K562 (cell line): ENCODE measurements around the gene COPS8. TPM values are rescaled to one million over a fixed set of nuclear protein-coding genes. Genes with fewer than 3 reads are reported as not detected.

ENCODE experiments used
- BCL6 ChIP-seq: fragments of 250-450 bp; sonication (Bioruptor Pico); IDR thresholded peaks from 2 replicates; pipeline ENCODE4 v1.4.0; 2020
- CTBP1 ChIP-seq: fragments of 450-650 bp; IDR thresholded peaks from 2 replicates; pipeline ENCODE4 v1.6.1; 2016; ENCODE audit warnings: borderline replicate concordance
- GABPA ChIP-seq: fragments of 200-800 bp; sonication (Bioruptor generic); conservative IDR thresholded peaks from 2 replicates; pipeline ENCODE4 v1.6.1; 2016; ENCODE audit warnings: low read depth, missing genetic modification characterization, missing compliant biosample characterization
- HDAC8 ChIP-seq: fragments of 450-650 bp; IDR thresholded peaks from 2 replicates; pipeline ENCODE4 v1.6.1; 2016; ENCODE audit warnings: mild to moderate bottlenecking, missing genetic modification characterization, moderate library complexity, missing compliant biosample characterization
- PHTF2 ChIP-seq: fragments of 250-450 bp; sonication (Bioruptor Pico); IDR thresholded peaks from 2 replicates; pipeline ENCODE4 v1.5.0; 2021; ENCODE audit warnings: mild to moderate bottlenecking
- RFX5 ChIP-seq: IDR thresholded peaks from 2 replicates; pipeline ENCODE4 v1.6.1; 2011; ENCODE audit warnings: low read depth, mild to moderate bottlenecking, improper control_type of control experiment, low read length
- SREBF2 ChIP-seq: sonication (generic); formaldehyde crosslinking; IDR thresholded peaks from 2 replicates; pipeline ENCODE4 v1.4.0; 2020; ENCODE audit warnings: mild to moderate bottlenecking, missing genetic modification reagents
- YY1 ChIP-seq, 3 experiments: IDR thresholded peaks; 2 replicates each; pipeline ENCODE4 v1.6.1; 2011; ENCODE audit warnings: low read length in 2 of 3, mild to moderate bottlenecking in 2 of 3, moderate library complexity in 2 of 3, borderline replicate concordance in 1 of 3, control low read depth in 1 of 3, low read depth in 1 of 3; ENCODE audit not compliant: insufficient read depth in 3 of 3, insufficient replicate concordance in 2 of 3, control insufficient read depth in 1 of 3, insufficient read length in 1 of 3; ENCODE audit errors: extremely low read depth in 1 of 3
- ZNF121 ChIP-seq: sonication (generic); formaldehyde crosslinking; conservative IDR thresholded peaks from 2 replicates; pipeline ENCODE4 v1.8.0; 2022; ENCODE audit warnings: missing genetic modification reagents
- ZNF263 ChIP-seq: sonication (generic); formaldehyde crosslinking; IDR thresholded peaks from 2 replicates; pipeline ENCODE4 v1.8.0; 2022; ENCODE audit warnings: mild to moderate bottlenecking, missing genetic modification reagents, borderline replicate concordance
- ZNF408 ChIP-seq: fragments of 250-450 bp; sonication (Bioruptor Pico); IDR thresholded peaks from 2 replicates; pipeline ENCODE4 v1.4.0; 2020; ENCODE audit warnings: low read depth, mild to moderate bottlenecking, moderate library complexity
- polyA plus RNA-seq, 8 experiments: library from polyadenylated mRNA; depleted of rRNA in 4 of 8; stranded (reverse) in 5 of 8; unstranded in 3 of 8; fragments of >200 nt; fragmentation: Nextera tagmentation in 2 of 8; fragmentation: Illumina TruSeq in 1 of 8; extraction: Ambion mirVana in 2 of 8; extraction: Trizol in 1 of 8; gene quantifications; 2 replicates each; pipeline versions ENCODE4 v1.2.1 to v1.2.3, GENCODE V29; 2011 to 2014; ENCODE audit warnings: inconsistent platforms in 1 of 8, missing spikeins in 1 of 8
- total RNA-seq, 7 experiments: library from RNA; depleted of rRNA in 6 of 7; stranded (reverse); fragments of >200 nt in 6 of 7; fragmentation: Illumina TruSeq in 2 of 7; extraction: Trizol in 2 of 7; gene quantifications; 2 replicates each; pipeline versions ENCODE4 v1.2.1 to v1.2.3, GENCODE V29; 2011 to 2021; ENCODE audit warnings: low replicate concordance in 1 of 7
- TF ChIP-seq, protein P1 (sequence below): sonication (generic); formaldehyde crosslinking; IDR thresholded peaks from 2 replicates; pipeline ENCODE4 v1.8.0; 2022; ENCODE audit warnings: mild to moderate bottlenecking, low read depth, missing genetic modification reagents
- TF ChIP-seq, protein P2 (sequence below), 2 experiments: fragments of 450-650 bp in 1 of 2; sonication (generic) in 1 of 2; formaldehyde crosslinking; conservative IDR thresholded peaks; 2 replicates each; pipeline versions ENCODE4 v1.4.0 to v1.8.1; 2020 to 2022; ENCODE audit warnings: mild to moderate bottlenecking in 1 of 2, missing genetic modification reagents in 1 of 2
- TF ChIP-seq, protein P3 (sequence below), 2 experiments: IDR thresholded peaks; 2 replicates each; pipeline ENCODE4 v1.6.1; 2012; ENCODE audit warnings: improper control_type of control experiment in 2 of 2, low read depth in 2 of 2, low read length in 2 of 2, borderline replicate concordance in 1 of 2

COPS8 gene
- total and polyA plus RNA-seq, 9 of the 15 experiments (the other 6 are each of a cell fraction or from before 2014, with no cell fraction given), result 28.2 to 97.3 (median 58.9) TPM

DNA sequence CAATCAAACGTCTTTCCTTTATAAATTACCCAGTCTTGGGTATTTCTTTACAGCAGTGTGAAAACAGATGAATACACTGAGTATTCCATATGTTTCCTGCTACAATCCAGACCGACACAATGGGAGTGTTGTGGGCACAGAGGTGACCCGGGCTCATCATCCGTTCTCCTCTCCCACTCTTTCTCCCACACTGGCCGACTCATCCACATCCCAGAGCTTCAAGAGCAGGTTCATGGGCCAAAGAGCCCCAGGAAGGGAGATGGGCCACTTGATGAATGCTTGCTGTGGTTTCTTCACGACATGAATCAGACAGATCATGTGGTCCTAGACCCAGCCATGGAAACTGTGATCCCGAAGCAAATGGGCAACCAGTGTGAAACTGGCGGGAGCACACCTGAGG is 4.1 kb upstream of the COPS8 start (continued):
- TF ChIP-seq, protein P1, sequence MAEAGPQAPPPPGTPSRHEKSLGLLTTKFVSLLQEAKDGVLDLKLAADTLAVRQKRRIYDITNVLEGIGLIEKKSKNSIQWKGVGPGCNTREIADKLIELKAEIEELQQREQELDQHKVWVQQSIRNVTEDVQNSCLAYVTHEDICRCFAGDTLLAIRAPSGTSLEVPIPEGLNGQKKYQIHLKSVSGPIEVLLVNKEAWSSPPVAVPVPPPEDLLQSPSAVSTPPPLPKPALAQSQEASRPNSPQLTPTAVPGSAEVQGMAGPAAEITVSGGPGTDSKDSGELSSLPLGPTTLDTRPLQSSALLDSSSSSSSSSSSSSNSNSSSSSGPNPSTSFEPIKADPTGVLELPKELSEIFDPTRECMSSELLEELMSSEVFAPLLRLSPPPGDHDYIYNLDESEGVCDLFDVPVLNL, result no peak
- TF ChIP-seq HDAC8 (no peak), SREBF2 (CRISPR knock-in tag) (no peak), CTBP1 (no peak), GABPA (tag) (no peak), ZNF121 (CRISPR knock-in tag) (no peak), BCL6 (CRISPR knock-in tag) (no peak), ZNF263 (no peak), RFX5 (no peak), PHTF2 (CRISPR knock-in tag) (no peak), YY1 (IDR thresholded peaks at IDR 0.05; ENCODE audit: borderline replicate concordance in 1 of 3, control insufficient read depth in 1 of 3, extremely low read depth in 1 of 3, insufficient read depth in 3 of 3, insufficient read length in 1 of 3, insufficient replicate concordance in 2 of 3, low read depth in 1 of 3, low read length in 2 of 3) (no peak), ZNF408 (CRISPR knock-in tag) (no peak)
- TF ChIP-seq, protein P2, sequence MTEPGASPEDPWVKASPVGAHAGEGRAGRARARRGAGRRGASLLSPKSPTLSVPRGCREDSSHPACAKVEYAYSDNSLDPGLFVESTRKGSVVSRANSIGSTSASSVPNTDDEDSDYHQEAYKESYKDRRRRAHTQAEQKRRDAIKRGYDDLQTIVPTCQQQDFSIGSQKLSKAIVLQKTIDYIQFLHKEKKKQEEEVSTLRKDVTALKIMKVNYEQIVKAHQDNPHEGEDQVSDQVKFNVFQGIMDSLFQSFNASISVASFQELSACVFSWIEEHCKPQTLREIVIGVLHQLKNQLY (CRISPR knock-in tag; conservative IDR thresholded peaks at IDR 0.05), result no peak
- TF ChIP-seq, protein P3, sequence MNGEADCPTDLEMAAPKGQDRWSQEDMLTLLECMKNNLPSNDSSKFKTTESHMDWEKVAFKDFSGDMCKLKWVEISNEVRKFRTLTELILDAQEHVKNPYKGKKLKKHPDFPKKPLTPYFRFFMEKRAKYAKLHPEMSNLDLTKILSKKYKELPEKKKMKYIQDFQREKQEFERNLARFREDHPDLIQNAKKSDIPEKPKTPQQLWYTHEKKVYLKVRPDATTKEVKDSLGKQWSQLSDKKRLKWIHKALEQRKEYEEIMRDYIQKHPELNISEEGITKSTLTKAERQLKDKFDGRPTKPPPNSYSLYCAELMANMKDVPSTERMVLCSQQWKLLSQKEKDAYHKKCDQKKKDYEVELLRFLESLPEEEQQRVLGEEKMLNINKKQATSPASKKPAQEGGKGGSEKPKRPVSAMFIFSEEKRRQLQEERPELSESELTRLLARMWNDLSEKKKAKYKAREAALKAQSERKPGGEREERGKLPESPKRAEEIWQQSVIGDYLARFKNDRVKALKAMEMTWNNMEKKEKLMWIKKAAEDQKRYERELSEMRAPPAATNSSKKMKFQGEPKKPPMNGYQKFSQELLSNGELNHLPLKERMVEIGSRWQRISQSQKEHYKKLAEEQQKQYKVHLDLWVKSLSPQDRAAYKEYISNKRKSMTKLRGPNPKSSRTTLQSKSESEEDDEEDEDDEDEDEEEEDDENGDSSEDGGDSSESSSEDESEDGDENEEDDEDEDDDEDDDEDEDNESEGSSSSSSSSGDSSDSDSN (IDR thresholded peaks at IDR 0.05; ENCODE audit: borderline replicate concordance in 1 of 2, low read depth in 2 of 2, low read length in 2 of 2), result no peak
